NCI-H1048 (cell line): ENCODE measurements around the gene TEX51.

Experiments used
- DNase-seq: peaks from one replicate; lab custom pipeline; 2025; lab: John Stamatoyannopoulos, UW

TEX51 gene

GRCh38 chr2:126898636-126899035 lies at the start of gene TEX51:
TEX51 (plus strand) TSS chr2:126898890; CDS start chr2:126898919, 29 bp downstream.
- no peak for DNase-seq

GRCh38 chr2:126849054-126849453 lies 49.6 kb upstream of the TEX51 start:
- no peak for DNase-seq

GRCh38 chr2:126849486-126849885 lies 49.2 kb upstream of the TEX51 start:
- DNase-seq, result no peak

- no peak for DNase-seq
These were observed 48.6 kb upstream of the TEX51 start for GRCh38 chr2:126849991-126850535.

GRCh38 chr2:126850940-126851339 lies 47.8 kb upstream of the TEX51 start:
- no peak for DNase-seq

- DNase-seq, result no peak
These were observed 46.9 kb upstream of the TEX51 start for GRCh38 chr2:126851756-126852155.

- DNase-seq, result no peak
These were observed 46.3 kb upstream of the TEX51 start for GRCh38 chr2:126852361-126852760.

GRCh38 chr2:126855606-126856005 lies 43.1 kb upstream of the TEX51 start:
- DNase-seq, result no peak

- DNase-seq, result no peak
These were observed 42.3 kb upstream of the TEX51 start for GRCh38 chr2:126856403-126856802.

GRCh38 chr2:126857502-126857901 lies 41.2 kb upstream of the TEX51 start:
- no peak for DNase-seq

- no peak for DNase-seq
These were observed 40.7 kb upstream of the TEX51 start for GRCh38 chr2:126858013-126858412.

- DNase-seq, result no peak
These were observed 40.3 kb upstream of the TEX51 start for GRCh38 chr2:126858436-126858835.

GRCh38 chr2:126858991-126859390 lies 39.7 kb upstream of the TEX51 start:
- no peak for DNase-seq

GRCh38 chr2:126859631-126860030 lies 39.1 kb upstream of the TEX51 start:
- DNase-seq, result no peak

- DNase-seq, result no peak
These were observed 38.3 kb upstream of the TEX51 start for GRCh38 chr2:126860385-126860784.

GRCh38 chr2:126862730-126863129 lies 36.0 kb upstream of the TEX51 start:
- DNase-seq, result no peak

- DNase-seq, result no peak
These were observed 35.2 kb upstream of the TEX51 start for GRCh38 chr2:126863336-126864015.

- DNase-seq, result no peak
These were observed 33.8 kb upstream of the TEX51 start for GRCh38 chr2:126864861-126865260.

- no peak for DNase-seq
These were observed 32.2 kb upstream of the TEX51 start for GRCh38 chr2:126866451-126866850.

- DNase-seq, result no peak
These were observed 23.7 kb upstream of the TEX51 start for GRCh38 chr2:126874961-126875360.

- no peak for DNase-seq
These were observed 22.1 kb upstream of the TEX51 start for GRCh38 chr2:126876631-126877030.

- DNase-seq, result no peak
These were observed 21.6 kb upstream of the TEX51 start for GRCh38 chr2:126877041-126877440.

- no peak for DNase-seq
These were observed 20.7 kb upstream of the TEX51 start for GRCh38 chr2:126877861-126878565.
